NCI-H128 (cell line): ENCODE data around the gene RILPL1.
"Not testable (repeated sequence)": the region's sequence is repeated elsewhere in the genome, so short reads cannot be mapped to it uniquely, and the experiment has no call there.

Source experiments
- DNase-seq: peaks from one replicate; lab custom pipeline; 2025; ENCODE audit not compliant: unreplicated experiment; lab: John Stamatoyannopoulos, UW

RILPL1 gene

GRCh38 chr12:123429101-123429500, 104.4 kb downstream of the RILPL1 start:
- DNase-seq = not testable (repeated sequence)

GRCh38 chr12:123428591-123428990, 104.9 kb downstream of the RILPL1 start:
- DNase-seq = no peak

DNA sequence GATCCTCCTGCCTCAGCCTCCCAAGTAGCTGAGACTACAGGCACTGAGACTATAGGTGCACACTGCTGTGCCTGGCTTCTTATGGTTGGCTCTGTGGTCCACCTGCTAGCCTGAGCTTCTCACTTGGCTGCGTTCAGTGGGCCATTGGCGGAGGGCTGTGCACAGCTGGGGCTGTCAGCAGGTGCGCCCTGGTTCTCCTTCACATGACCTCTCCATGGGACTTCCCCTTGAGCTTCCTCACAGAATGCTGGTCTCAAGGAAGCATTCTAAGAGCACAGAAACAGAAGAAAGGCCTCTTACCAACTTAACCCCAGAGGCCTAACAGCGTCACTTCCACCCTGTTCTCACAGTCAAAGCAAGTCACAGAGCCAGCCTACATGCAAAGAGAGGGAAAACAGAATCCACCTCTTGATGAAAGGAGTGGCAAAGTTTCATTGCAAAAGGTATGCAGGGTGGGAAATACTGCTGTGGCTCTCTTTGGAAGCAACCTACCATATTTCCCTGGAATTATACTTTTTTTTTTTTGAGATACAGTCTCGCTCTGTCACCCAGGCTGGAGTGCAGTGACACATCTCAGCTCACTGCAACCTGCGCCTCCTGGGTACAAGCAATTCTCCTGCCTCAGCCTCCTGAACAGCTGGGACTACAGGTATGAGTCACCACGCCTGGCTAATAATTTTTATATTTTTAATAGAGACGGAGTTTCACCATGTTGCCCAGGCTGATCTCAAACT, 106.3 kb downstream of the RILPL1 start:
- no peak for DNase-seq

DNA sequence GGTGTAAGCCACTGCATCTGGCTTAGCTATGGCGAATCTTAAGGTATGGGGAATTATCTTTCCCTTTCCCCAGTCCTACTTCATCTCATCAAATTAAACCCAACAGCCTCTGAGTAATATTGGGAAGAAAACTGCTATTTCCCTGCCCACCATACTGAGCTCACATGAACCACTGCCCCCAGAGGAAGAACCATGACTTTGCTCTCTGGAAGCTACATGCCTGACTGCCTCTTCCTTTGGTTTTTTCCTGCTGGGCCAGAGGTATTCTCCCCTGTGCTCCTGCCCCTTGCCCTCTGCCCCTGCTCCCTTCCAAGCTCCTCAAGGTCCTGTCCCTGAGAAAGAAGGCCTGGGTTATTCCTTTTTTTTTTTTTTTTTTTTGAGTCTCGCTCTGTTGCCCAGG, 112.2 kb downstream of the RILPL1 start:
- DNase-seq = no peak
